ENCODE results near the gene HSPA6. TPM values are rescaled to one million over a fixed set of nuclear protein-coding genes. Genes with fewer than 3 reads are reported as not detected.
"Not testable (repeated sequence)": the region's sequence is repeated elsewhere in the genome, so short reads cannot be mapped to it uniquely, and the experiment has no call there.

The HSPA6 gene
- total RNA-seq, 1 experiment from 2014 or later = 14.6 TPM

DNA sequence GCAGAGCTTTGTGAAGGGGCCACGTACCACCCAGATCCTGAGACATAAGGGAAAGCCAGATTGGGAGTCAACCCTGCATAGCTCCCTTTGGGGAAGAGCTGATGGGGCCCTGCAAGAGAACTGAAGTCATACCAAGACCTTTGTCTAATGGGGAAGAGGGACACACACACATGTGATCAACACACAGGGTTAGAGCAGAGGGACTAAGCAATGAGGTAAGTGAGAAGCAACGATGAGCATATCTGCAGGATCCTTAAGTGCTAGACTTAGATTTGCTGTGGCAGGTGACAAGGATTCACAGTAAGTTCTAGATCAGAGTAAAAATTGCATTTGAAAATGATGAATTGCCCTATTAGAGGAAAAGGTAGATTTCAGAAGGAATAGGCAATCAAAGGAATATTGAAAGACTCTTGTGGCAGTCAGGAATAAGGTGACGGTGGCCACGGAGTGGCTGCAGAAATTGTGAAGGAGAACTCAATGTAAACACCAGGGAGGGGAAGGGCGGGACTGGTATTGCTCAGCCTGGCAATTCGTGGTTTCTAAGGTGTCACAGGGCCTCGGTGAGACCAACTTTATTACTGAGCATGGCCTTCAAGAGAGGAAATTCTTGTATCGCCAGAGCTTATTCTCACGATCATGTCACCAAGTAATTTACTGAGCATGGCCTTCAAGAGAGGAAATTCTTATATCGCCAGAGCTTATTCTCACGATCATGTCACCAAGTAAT, 20.8 kb downstream of the HSPA6 start:
- H3K4me1 ChIP-seq (ENCODE audit: low read length); H3K27me3 ChIP-seq (ENCODE audit: low read length); H3K9me2 ChIP-seq (replicated peaks; ENCODE audit: insufficient read depth, low read length); H3K9ac ChIP-seq (ENCODE audit: low read length); H3K79me2 ChIP-seq (ENCODE audit: low read length); H3K36me3 ChIP-seq (ENCODE audit: insufficient read depth, low read length); H3K9me3 ChIP-seq (ENCODE audit: low read length); H3K4me2 ChIP-seq (ENCODE audit: low read depth, low read length, poor library complexity, severe bottlenecking); H4K20me1 ChIP-seq (ENCODE audit: insufficient read depth, low read depth, low read length); H2AFZ ChIP-seq (ENCODE audit: low read length); DNase-seq; H3K4me3 ChIP-seq (ENCODE audit: low read length); H3K27ac ChIP-seq (ENCODE audit: low read length): not testable (repeated sequence)

DNA sequence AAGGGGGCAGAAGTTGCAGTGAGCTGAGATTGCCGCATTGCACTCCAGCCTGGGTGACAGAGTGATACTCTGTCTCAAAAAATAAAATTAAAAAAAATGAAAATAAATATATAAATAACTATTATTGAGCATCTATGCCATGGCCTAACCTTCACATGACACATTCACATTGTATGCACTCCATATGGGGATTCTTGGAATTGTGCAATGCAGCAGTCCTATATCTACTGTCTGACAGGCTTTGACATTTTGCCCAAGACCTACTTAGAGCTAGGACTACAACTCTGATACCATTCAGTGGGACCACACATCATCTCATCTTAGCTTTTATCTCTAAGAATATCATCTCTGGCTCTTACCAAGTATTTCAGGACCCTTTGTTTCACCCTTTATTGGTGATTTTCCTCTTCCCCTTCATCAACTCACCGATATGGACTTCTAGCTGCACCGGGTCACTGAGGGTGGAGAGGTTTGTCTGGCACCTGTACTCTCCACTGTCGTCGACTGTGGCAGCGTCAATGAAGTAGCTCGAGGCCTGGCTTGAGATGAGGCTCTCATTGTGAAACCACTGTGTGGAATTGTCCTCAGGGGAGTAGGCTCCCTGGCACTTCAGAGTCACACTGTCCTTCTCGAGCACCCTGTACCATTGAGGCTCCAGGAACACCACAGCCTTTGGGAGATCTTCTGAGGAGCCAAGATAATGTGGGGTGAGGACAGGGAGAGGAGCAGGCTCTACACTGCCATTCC, 23.8 kb downstream of the HSPA6 start:
- not testable (repeated sequence) for H3K4me1 ChIP-seq (ENCODE audit: low read length); H3K27ac ChIP-seq (ENCODE audit: low read length); DNase-seq; H2AFZ ChIP-seq (ENCODE audit: low read length); H3K79me2 ChIP-seq (ENCODE audit: low read length); H3K4me3 ChIP-seq (ENCODE audit: low read length); H4K20me1 ChIP-seq (ENCODE audit: insufficient read depth, low read depth, low read length); H3K27me3 ChIP-seq (ENCODE audit: low read length); H3K9ac ChIP-seq (ENCODE audit: low read length); H3K4me2 ChIP-seq (ENCODE audit: low read depth, low read length, poor library complexity, severe bottlenecking); H3K9me3 ChIP-seq (ENCODE audit: low read length); H3K9me2 ChIP-seq (replicated peaks; ENCODE audit: insufficient read depth, low read length); H3K36me3 ChIP-seq (ENCODE audit: insufficient read depth, low read length)

DNA sequence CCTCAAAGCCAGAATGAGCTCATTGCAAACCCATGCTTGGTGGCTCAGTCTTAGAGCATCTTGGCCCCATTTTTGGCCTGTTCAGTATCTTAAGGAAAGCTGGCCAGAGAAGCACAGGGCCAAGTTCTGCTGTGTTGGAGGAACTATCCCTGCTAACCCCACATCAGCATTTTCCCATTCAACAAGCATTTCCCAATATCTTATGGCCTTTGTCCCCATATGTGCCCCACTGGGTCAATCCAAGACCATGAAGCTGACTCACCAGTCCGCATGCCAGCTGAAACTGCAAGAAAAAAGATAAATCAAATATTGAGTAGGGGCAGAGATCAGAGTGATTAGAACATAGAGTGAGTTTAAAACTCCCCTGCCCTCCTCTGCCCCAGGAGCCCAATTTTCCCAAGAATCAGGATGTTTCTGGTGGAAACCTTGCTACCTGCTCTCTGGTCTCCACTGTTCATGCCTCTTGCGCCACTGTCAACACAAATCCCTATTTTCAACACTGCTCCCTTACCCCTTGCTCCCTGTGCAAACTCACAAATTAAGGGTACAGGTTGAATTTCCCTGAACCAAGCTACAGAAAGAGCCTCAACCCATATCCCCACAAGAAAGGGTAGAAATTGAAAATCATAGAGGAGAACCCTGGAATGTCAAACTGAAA, 24.5 kb downstream of the HSPA6 start:
- H3K27me3 ChIP-seq (ENCODE audit: low read length); H3K4me1 ChIP-seq (ENCODE audit: low read length); H4K20me1 ChIP-seq (ENCODE audit: insufficient read depth, low read depth, low read length); H3K27ac ChIP-seq (ENCODE audit: low read length); H3K9ac ChIP-seq (ENCODE audit: low read length); H3K79me2 ChIP-seq (ENCODE audit: low read length); H3K4me2 ChIP-seq (ENCODE audit: low read depth, low read length, poor library complexity, severe bottlenecking); H3K36me3 ChIP-seq (ENCODE audit: insufficient read depth, low read length); DNase-seq; H2AFZ ChIP-seq (ENCODE audit: low read length); H3K9me3 ChIP-seq (ENCODE audit: low read length); H3K9me2 ChIP-seq (replicated peaks; ENCODE audit: insufficient read depth, low read length); H3K4me3 ChIP-seq (ENCODE audit: low read length): not testable (repeated sequence)

DNA sequence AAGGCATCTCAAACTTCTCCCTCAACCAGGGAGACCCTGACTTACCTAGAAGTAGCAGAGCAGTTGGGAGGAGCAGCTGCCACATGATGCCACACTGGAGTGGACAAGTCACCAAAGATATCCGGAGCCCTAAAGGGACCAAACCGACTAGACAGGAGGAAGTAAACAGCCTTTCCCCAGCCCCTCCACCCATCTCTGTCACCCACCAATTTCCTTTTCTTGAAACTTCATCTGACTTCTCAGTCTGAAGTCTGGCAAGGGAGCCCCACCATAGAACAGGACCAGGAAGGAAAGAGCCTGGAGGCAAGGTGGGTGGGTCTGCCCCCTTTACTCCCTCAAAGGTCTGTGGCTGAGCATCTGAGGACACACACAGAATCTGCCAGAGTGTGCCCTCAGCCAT, 25.3 kb downstream of the HSPA6 start, which contains the start of gene FCGR3A:
FCGR3A (minus strand) TSS at position 167 of the 400 bp plus-strand sequence; CDS start at position 85, 82 bp downstream.
- Histone ChIP-seq H3K4me3 (ENCODE audit: low read length) (no peak within 1 kb of the TSS), H4K20me1 (ENCODE audit: insufficient read depth, low read depth, low read length) (no peaks in the 10 kb centered on the region), H3K4me2 (ENCODE audit: low read depth, low read length, poor library complexity, severe bottlenecking) (no peak within 1 kb of the TSS), H3K9me2 (replicated peaks; ENCODE audit: insufficient read depth, low read length) (no peaks in the 10 kb centered on the region), H3K4me1 (ENCODE audit: low read length) (no peaks in the 10 kb centered on the region), H2AFZ (ENCODE audit: low read length) (no peak within 1 kb of the TSS), H3K27me3 (ENCODE audit: low read length) (no peaks in the 10 kb centered on the region), H3K9me3 (ENCODE audit: low read length) (no peaks in the 10 kb centered on the region), H3K36me3 (ENCODE audit: insufficient read depth, low read length) (no peaks in the 10 kb centered on the region), H3K79me2 (ENCODE audit: low read length) (no peaks in the 10 kb centered on the region), H3K27ac (ENCODE audit: low read length) (no peak within 1 kb of the TSS), H3K9ac (ENCODE audit: low read length) (no peak within 1 kb of the TSS)
- DNase-seq = no peak

DNA sequence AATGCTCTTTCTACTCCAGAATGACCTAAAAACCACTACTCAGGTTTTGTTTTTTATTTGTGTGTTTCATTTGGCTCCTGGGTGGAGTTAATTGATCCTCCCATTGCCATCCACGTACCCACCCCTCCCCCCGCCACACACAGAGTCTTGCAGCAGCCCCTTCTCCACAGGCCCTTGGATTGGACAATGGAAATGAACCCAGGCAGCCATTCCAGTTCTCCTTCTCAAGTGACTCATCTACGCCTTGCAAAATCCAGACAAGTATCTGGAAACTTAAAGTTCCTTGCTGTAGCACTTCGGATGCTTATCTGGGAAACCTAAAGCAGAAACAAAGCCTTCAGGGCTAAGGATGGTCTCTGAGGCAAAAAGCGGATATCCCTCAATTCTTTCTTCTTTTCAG, 26.6 kb downstream of the HSPA6 start:
- not testable (repeated sequence) for DNase-seq; H3K9me3 ChIP-seq (ENCODE audit: low read length); H3K36me3 ChIP-seq (ENCODE audit: insufficient read depth, low read length); H3K9me2 ChIP-seq (replicated peaks; ENCODE audit: insufficient read depth, low read length); H2AFZ ChIP-seq (ENCODE audit: low read length); H3K27me3 ChIP-seq (ENCODE audit: low read length); H3K4me3 ChIP-seq (ENCODE audit: low read length); H3K79me2 ChIP-seq (ENCODE audit: low read length); H3K4me2 ChIP-seq (ENCODE audit: low read depth, low read length, poor library complexity, severe bottlenecking); H3K4me1 ChIP-seq (ENCODE audit: low read length); H3K27ac ChIP-seq (ENCODE audit: low read length); H4K20me1 ChIP-seq (ENCODE audit: insufficient read depth, low read depth, low read length); H3K9ac ChIP-seq (ENCODE audit: low read length)

DNA sequence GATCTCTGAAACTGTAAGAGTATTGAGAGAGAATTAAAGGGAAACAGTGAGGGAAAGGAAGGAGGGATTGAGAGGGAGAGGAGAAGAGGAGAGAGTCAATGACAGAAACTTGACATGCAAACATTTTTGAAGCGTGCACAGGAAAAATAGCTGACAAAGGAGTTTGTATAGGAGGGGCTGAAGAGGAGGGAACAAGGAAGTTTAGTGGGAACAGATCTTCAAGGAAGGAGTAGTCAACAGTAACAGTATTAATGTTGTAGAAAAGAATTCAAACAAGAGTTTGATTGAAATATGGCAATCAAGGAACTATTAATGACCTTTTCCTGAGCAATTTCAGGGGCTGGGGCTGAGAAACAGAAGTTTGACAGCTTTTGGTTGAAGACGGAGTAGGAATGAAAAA, 29.3 kb downstream of the HSPA6 start:
- not testable (repeated sequence) for H3K27ac ChIP-seq (ENCODE audit: low read length); H3K27me3 ChIP-seq (ENCODE audit: low read length); H3K79me2 ChIP-seq (ENCODE audit: low read length); H3K4me1 ChIP-seq (ENCODE audit: low read length); H3K9me3 ChIP-seq (ENCODE audit: low read length); H3K4me3 ChIP-seq (ENCODE audit: low read length); H4K20me1 ChIP-seq (ENCODE audit: insufficient read depth, low read depth, low read length); H2AFZ ChIP-seq (ENCODE audit: low read length); H3K9me2 ChIP-seq (replicated peaks; ENCODE audit: insufficient read depth, low read length); H3K4me2 ChIP-seq (ENCODE audit: low read depth, low read length, poor library complexity, severe bottlenecking); H3K9ac ChIP-seq (ENCODE audit: low read length); DNase-seq; H3K36me3 ChIP-seq (ENCODE audit: insufficient read depth, low read length)

DNA sequence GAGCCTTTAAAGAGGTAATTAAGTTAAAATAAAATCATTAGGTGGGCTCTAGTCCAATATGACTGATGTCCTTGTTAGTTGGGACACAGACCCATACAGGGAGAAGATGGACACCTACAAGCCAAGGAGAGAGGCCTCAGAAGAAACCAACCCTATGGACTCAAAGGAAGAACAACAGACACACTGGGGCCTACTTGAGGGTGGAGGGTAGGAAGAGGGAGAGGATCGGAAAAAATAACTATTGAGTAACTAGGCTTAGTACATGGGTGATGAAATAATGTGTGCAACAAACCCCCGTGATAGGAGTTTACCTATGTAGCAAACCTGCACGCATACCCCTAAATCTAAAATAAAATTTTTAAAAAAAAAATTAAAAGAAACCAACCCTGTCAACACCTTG, 30.0 kb downstream of the HSPA6 start:
- DNase-seq; H3K36me3 ChIP-seq (ENCODE audit: insufficient read depth, low read length); H3K4me2 ChIP-seq (ENCODE audit: low read depth, low read length, poor library complexity, severe bottlenecking); H3K9me2 ChIP-seq (replicated peaks; ENCODE audit: insufficient read depth, low read length); H2AFZ ChIP-seq (ENCODE audit: low read length); H3K27me3 ChIP-seq (ENCODE audit: low read length); H3K4me3 ChIP-seq (ENCODE audit: low read length); H3K79me2 ChIP-seq (ENCODE audit: low read length); H3K27ac ChIP-seq (ENCODE audit: low read length); H3K9me3 ChIP-seq (ENCODE audit: low read length); H3K9ac ChIP-seq (ENCODE audit: low read length); H3K4me1 ChIP-seq (ENCODE audit: low read length); H4K20me1 ChIP-seq (ENCODE audit: insufficient read depth, low read depth, low read length): not testable (repeated sequence)

DNA sequence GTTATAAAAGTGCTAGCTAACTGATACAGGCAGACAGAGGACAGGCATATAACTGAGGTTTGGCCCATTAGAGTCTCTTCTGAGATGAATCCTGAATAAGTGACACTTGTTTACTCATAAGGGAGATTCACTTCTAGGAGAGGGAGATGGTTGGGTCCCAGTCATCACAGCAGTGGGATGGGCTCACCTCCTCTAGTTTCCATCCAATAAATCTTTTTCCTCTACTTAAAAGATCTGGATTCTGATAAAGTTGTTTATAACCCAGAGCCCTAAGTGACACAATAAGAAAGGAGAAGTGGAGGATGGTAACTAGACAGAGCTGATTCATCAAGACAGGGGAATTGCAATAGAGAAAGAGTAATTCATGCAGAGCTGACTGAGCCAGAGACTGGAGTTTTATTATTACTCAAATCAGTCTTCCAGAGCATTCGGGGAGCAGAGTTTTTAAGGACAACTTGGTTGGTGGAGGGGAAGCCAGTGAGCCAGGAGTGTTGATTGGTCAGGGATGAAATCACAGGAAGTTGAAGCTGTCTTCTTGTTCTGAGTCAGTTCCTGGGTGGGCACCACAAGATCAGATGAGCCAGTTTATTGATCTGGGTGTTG, 30.6 kb downstream of the HSPA6 start:
- not testable (repeated sequence) for H3K27ac ChIP-seq (ENCODE audit: low read length); DNase-seq; H3K9me2 ChIP-seq (replicated peaks; ENCODE audit: insufficient read depth, low read length)

More for the DNA sequence above, 30.6 kb downstream of the HSPA6 start:
- H3K27me3 ChIP-seq (ENCODE audit: low read length); H2AFZ ChIP-seq (ENCODE audit: low read length); H3K79me2 ChIP-seq (ENCODE audit: low read length); H3K4me3 ChIP-seq (ENCODE audit: low read length); H3K9me3 ChIP-seq (ENCODE audit: low read length); H3K36me3 ChIP-seq (ENCODE audit: insufficient read depth, low read length); H4K20me1 ChIP-seq (ENCODE audit: insufficient read depth, low read depth, low read length); H3K4me2 ChIP-seq (ENCODE audit: low read depth, low read length, poor library complexity, severe bottlenecking); H3K4me1 ChIP-seq (ENCODE audit: low read length); H3K9ac ChIP-seq (ENCODE audit: low read length): not testable (repeated sequence)
